Type B pancreatic cell (in vitro differentiated cells): ENCODE data around the gene NMNAT3. TPM values are rescaled to one million over a fixed set of nuclear protein-coding genes. Genes with fewer than 3 reads are reported as not detected.

Experiments used
- DNase-seq: peaks from one replicate; pipeline ENCODE4 v3.0.0; 2021; ENCODE audit warnings: mixed read lengths; ENCODE audit not compliant: unreplicated experiment; ENCODE audit errors: extremely low spot score
- H3K27ac Mint-ChIP-seq: 2 replicates; pipeline ENCODE4 v1.8.0; 2021; ENCODE audit warnings: mild to moderate bottlenecking, mixed read lengths
- H3K27me3 Mint-ChIP-seq: 2 replicates; pipeline ENCODE4 v1.8.0; 2021; ENCODE audit warnings: mixed read lengths
- H3K36me3 Mint-ChIP-seq: 2 replicates; pipeline ENCODE4 v1.8.0; 2021; ENCODE audit warnings: mixed read lengths
- H3K4me1 Mint-ChIP-seq: one replicate; pipeline ENCODE4 v1.8.0; 2021; ENCODE audit warnings: mixed read lengths; ENCODE audit not compliant: unreplicated experiment
- H3K4me3 Mint-ChIP-seq: 2 replicates; pipeline ENCODE4 v1.8.0; 2021; ENCODE audit warnings: mild to moderate bottlenecking, mixed read lengths
- H3K9me3 Mint-ChIP-seq: 2 replicates; pipeline ENCODE4 v1.8.0; 2021; ENCODE audit warnings: mixed read lengths
- total RNA-seq: library from RNA; stranded (reverse); gene quantifications from 2 replicates; pipeline ENCODE4 v1.2.1, GENCODE V29; 2021; ENCODE audit warnings: low replicate concordance
- TF ChIP-seq, protein P1 (sequence below): fragments of 200-600 bp; sonication (generic); conservative IDR thresholded peaks from 2 replicates; pipeline ENCODE4 v1.5.0; 2021; ENCODE audit warnings: antibody characterized with exemption, mild to moderate bottlenecking

NMNAT3 gene
- total RNA-seq, 1 donor from 2014 or later: 7.1 TPM

DNA sequence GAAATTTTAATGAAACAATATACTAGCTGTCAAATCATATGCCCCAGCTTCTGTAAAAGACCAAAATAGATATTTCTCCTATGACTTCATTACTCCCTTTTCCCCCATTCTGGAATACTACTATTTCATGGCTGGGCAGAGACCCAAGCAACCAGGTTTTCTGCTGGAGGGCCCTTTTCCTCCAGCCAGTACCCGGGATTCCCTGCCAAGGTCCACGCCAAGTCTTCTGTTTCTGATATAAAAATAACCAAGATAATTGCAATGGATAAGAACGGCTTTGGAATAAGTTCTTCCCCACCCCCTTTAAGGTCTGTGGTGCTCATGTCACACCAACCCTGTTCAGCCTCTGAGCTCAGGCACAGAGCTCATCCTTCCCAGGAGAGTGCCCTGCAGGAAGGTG is 17.2 kb upstream of the NMNAT3 start:
- Mint-ChIP-seq H3K27me3 (peaks cover 4% of the 10 kb centered on the region), H3K4me1 (peaks cover 2% of the 10 kb centered on the region), H3K9me3 (no peaks in the 10 kb centered on the region), H3K4me3 (no peak overlapping the region), H3K36me3 (no peaks in the 10 kb centered on the region), H3K27ac (no peak overlapping the region)
- TF ChIP-seq, protein P1, sequence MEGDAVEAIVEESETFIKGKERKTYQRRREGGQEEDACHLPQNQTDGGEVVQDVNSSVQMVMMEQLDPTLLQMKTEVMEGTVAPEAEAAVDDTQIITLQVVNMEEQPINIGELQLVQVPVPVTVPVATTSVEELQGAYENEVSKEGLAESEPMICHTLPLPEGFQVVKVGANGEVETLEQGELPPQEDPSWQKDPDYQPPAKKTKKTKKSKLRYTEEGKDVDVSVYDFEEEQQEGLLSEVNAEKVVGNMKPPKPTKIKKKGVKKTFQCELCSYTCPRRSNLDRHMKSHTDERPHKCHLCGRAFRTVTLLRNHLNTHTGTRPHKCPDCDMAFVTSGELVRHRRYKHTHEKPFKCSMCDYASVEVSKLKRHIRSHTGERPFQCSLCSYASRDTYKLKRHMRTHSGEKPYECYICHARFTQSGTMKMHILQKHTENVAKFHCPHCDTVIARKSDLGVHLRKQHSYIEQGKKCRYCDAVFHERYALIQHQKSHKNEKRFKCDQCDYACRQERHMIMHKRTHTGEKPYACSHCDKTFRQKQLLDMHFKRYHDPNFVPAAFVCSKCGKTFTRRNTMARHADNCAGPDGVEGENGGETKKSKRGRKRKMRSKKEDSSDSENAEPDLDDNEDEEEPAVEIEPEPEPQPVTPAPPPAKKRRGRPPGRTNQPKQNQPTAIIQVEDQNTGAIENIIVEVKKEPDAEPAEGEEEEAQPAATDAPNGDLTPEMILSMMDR: no peak
- no peak for DNase-seq

DNA sequence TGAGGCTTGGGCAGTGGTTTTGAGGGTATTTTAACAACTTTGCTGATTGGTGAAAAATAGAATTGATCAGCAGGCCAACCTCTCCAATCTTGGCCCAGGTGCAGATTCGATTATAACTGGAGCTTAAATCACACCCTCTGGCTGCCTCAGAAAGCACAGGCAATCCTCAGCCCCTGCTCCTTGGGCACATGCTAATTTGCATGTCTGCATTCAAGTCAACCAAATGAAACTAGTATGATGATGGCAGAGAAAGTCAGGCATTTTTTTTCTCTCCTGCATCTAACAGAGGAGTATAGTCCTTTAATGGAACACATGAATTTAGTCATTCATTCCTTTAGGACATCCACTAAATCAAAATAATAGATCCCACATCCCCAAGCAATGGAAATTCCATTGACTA is 16.8 kb upstream of the NMNAT3 start:
- Mint-ChIP-seq H3K9me3 (no peaks in the 10 kb centered on the region), H3K36me3 (no peaks in the 10 kb centered on the region), H3K4me3 (no peak overlapping the region), H3K27me3 (peaks cover 4% of the 10 kb centered on the region), H3K4me1 (peaks cover 7% of the 10 kb centered on the region), H3K27ac (no peak overlapping the region)
- TF ChIP-seq, protein P1: no peak
- no peak for DNase-seq

DNA sequence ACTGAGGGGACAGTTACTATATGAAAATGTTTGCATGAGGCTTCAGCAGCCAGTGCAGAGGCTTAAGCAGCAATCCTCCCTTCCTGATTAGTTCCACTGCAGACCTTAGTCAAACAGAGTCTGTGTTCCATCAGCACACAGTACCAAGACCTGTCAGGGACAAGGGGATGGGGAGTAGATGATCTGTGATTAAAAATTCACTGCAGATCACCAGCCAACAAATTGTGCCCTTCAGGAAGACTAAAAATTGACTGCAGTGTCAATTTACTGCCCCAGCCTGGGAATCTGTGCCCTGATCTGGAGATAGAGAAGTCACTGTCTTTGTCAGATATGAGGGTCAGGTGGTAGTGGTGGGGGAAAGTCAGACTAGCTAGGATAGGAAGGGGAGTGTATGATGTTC is 13.8 kb upstream of the NMNAT3 start:
- no peaks in the 10 kb centered on the region for H3K9me3 Mint-ChIP-seq
- DNase-seq: no peak
- H3K4me3 Mint-ChIP-seq: no peak overlapping the region
- no peaks in the 10 kb centered on the region for H3K36me3 Mint-ChIP-seq
- H3K27me3 Mint-ChIP-seq: peaks cover 6% of the 10 kb centered on the region
- peaks cover 15% of the 10 kb centered on the region for H3K4me1 Mint-ChIP-seq
- H3K27ac Mint-ChIP-seq: no peak overlapping the region
- TF ChIP-seq, protein P1: no peak

DNA sequence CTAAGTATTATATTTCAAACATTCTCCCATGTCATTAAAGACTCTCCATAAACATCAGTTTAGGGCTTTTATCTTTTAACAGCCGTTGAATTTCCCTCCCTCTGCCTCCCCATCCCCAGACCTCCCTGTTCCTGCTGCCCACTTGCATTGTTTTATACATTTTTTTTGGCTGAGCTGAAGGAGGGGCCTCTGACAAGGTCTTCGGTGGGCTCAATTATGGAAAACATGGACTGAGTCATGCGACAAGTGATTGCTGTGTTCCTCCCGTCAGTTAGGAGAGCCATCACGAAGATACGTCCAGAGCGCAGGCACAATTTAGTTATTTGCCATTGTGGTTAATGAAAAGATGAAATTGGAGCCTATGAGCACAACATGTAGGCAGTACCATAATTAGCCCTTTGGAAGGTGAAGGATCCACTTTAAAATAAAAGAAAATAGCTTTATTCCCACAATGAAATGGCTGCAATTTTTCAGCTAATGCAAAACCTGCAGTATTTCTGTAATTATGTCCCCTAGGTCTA is 12.0 kb upstream of the NMNAT3 start:
- H3K27ac Mint-ChIP-seq: no peak overlapping the region
- H3K4me3 Mint-ChIP-seq: no peak overlapping the region
- H3K36me3 Mint-ChIP-seq: no peaks in the 10 kb centered on the region
- peaks cover 15% of the 10 kb centered on the region for H3K4me1 Mint-ChIP-seq
- no peaks in the 10 kb centered on the region for H3K9me3 Mint-ChIP-seq
- TF ChIP-seq, protein P1: no peak
- DNase-seq: no peak
- peaks cover 6% of the 10 kb centered on the region for H3K27me3 Mint-ChIP-seq

DNA sequence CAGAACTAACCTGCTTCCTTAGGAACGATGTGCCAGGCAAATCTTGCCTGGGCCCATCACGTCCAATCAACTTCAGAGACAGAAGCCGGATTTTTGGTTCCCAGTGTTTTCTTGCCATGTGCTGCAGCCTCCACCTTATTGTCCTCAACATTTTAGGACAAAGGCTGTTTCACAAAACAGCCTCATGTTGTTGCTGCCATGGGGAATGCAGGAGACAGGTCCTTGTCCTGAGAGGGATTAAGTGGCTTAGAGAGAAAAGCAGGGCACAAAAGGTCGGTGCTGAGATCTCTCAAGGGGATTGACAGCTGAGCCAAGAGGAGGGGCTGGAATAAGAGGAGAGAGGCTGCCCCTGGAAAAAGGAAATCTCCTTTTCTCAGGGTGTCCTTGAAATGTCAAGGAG is 11.3 kb upstream of the NMNAT3 start:
- Mint-ChIP-seq H3K27ac (no peak overlapping the region), H3K4me1 (peaks cover 15% of the 10 kb centered on the region), H3K36me3 (no peaks in the 10 kb centered on the region), H3K27me3 (peaks cover 3% of the 10 kb centered on the region), H3K9me3 (no peaks in the 10 kb centered on the region), H3K4me3 (no peak overlapping the region)
- DNase-seq: no peak
- TF ChIP-seq, protein P1: no peak

DNA sequence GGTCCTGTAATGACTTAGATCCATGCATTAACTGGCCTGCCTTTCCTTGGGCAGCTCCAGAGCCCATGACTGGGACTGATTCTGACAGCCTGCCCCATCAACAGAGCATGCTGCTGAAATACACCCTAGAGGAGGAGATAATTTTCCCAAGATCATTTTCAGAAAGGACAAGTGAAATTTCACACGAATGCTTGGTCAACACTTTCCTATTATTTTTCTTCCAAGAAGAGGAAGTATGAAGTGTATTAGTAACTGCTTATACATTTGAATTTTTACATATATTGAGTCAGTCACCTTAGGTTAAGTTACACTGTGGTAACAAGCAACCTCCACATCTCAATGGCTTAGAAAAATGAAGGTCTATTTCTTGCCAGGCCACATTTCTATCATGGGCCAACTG is 9.7 kb upstream of the NMNAT3 start:
- H3K4me1 Mint-ChIP-seq: peaks cover 15% of the 10 kb centered on the region
- H3K27me3 Mint-ChIP-seq: peaks cover 3% of the 10 kb centered on the region
- TF ChIP-seq, protein P1: no peak
- no peaks in the 10 kb centered on the region for H3K9me3 Mint-ChIP-seq
- no peak for DNase-seq
- no peaks in the 10 kb centered on the region for H3K36me3 Mint-ChIP-seq
- no peak overlapping the region for H3K4me3 Mint-ChIP-seq
- no peak overlapping the region for H3K27ac Mint-ChIP-seq
